Erythroblast (primary cell): Measurements from ENCODE around the gene FZD8.

Source experiments
- GATA1 ChIP-seq: IDR thresholded peaks from 2 replicates; pipeline ENCODE4 v1.6.1; 2011; ENCODE audit warnings: low read depth, mild to moderate bottlenecking, control low read depth, low read length, moderate library complexity
- POLR2A ChIP-seq: IDR thresholded peaks from 2 replicates; pipeline ENCODE4 v1.6.1; 2011; ENCODE audit warnings: mild to moderate bottlenecking, low read length

GRCh38 chr10:35684586-35684985, 42.5 kb upstream of the FZD8 start:
- TF ChIP-seq POLR2A (no peak), GATA1 (no peak)
